Liver (tissue), 3 donors: Measurements from ENCODE around the gene DEXI.

Source experiments
- EGR1 ChIP-seq, 2 donors: IDR thresholded peaks; 2 replicates each; pipeline ENCODE4 v1.6.1; 2016 to 2018; ENCODE audit warnings: antibody characterized with exemption in 2 of 2, low read depth in 2 of 2
- GABPA ChIP-seq, 2 donors: IDR thresholded peaks in 1 of 2; conservative IDR thresholded peaks in 1 of 2; 2 replicates each; pipeline ENCODE4 v1.6.1; 2016; ENCODE audit warnings: antibody characterized with exemption in 2 of 2, mild to moderate bottlenecking in 1 of 2, moderate library complexity in 1 of 2
- JUND ChIP-seq, 2 donors: IDR thresholded peaks; 2 replicates each; pipeline ENCODE4 v1.6.1; 2016; ENCODE audit warnings: antibody characterized with exemption in 2 of 2
- TAF1 ChIP-seq: conservative IDR thresholded peaks from 2 replicates; pipeline ENCODE4 v1.6.1; 2016; ENCODE audit warnings: antibody characterized with exemption, mild to moderate bottlenecking
- TF ChIP-seq, protein P1 (sequence below): fragments of 150-350 bp; IDR thresholded peaks from 2 replicates; pipeline ENCODE4 v1.5.1; 2017; ENCODE audit warnings: improper control_type of control experiment, low read depth, low read length; ENCODE audit not compliant: missing input control
- donor health status: healthy.
- donor health status: healthy.

- TF ChIP-seq, protein P1, sequence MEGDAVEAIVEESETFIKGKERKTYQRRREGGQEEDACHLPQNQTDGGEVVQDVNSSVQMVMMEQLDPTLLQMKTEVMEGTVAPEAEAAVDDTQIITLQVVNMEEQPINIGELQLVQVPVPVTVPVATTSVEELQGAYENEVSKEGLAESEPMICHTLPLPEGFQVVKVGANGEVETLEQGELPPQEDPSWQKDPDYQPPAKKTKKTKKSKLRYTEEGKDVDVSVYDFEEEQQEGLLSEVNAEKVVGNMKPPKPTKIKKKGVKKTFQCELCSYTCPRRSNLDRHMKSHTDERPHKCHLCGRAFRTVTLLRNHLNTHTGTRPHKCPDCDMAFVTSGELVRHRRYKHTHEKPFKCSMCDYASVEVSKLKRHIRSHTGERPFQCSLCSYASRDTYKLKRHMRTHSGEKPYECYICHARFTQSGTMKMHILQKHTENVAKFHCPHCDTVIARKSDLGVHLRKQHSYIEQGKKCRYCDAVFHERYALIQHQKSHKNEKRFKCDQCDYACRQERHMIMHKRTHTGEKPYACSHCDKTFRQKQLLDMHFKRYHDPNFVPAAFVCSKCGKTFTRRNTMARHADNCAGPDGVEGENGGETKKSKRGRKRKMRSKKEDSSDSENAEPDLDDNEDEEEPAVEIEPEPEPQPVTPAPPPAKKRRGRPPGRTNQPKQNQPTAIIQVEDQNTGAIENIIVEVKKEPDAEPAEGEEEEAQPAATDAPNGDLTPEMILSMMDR: no peak
- no peak for TF ChIP-seq EGR1 (IDR thresholded peaks at IDR 0.05; ENCODE audit: low read depth in 2 of 2)
- TF ChIP-seq JUND (IDR thresholded peaks at IDR 0.05): no peak
- no peak for TF ChIP-seq TAF1
- no peak for TF ChIP-seq GABPA (IDR thresholded peaks at IDR 0.05 in 1 of 2, conservative IDR thresholded peaks at IDR 0.05 in 1 of 2)
Measured at GRCh38 chr16:10920726-10921427, 21.4 kb downstream of the DEXI start.
